AG04450 (cell line): Measurements from ENCODE around the gene PRKAA2. TPM values are rescaled to one million over a fixed set of nuclear protein-coding genes. Genes with fewer than 3 reads are reported as not detected.

Source experiments
- CTCF ChIA-PET: fragments of 300-600, 350-600 bp; formaldehyde crosslinking; extraction: SDS; loops from one replicate; lab custom pipeline; 2022; ENCODE audit warnings: antibody characterized with exemption, inconsistent platforms; lab: Charles Lee
- POLR2A ChIA-PET: fragments of 350-600 bp; formaldehyde crosslinking; extraction: SDS; loops from one replicate; lab custom pipeline; 2021; ENCODE audit warnings: antibody characterized with exemption, inconsistent platforms; lab: Yijun Ruan, JAX
- DNase-seq: peaks from one replicate; pipeline ENCODE4 v3.0.0-alpha.2; 2011; ENCODE audit warnings: low read depth, low spot score
- H3K27ac ChIP-seq: one replicate; pipeline ENCODE4 v1.5.1; 2012; ENCODE audit warnings: low read depth, low read length, control low read depth
- H3K27me3 ChIP-seq: one replicate; pipeline ENCODE4 v1.6.0; 2012; ENCODE audit warnings: low read length; ENCODE audit not compliant: control insufficient read depth, insufficient read depth
- H3K4me3 ChIP-seq: 2 replicates; pipeline ENCODE4 v1.5.1; 2011; ENCODE audit warnings: mild to moderate bottlenecking, low read depth, low read length, control low read depth
- H3K9me3 ChIP-seq: 2 replicates; pipeline ENCODE4 v1.5.1; 2012; ENCODE audit warnings: low read length; ENCODE audit not compliant: control insufficient read depth, insufficient read depth
- CTCF ChIP-seq: IDR thresholded peaks from 2 replicates; pipeline ENCODE4 v1.5.1; 2011; ENCODE audit warnings: low read depth, low read length, control low read depth, inconsistent platforms
- polyA plus RNA-seq: library from polyadenylated mRNA; depleted of rRNA; stranded (reverse); fragments of >200 nt; gene quantifications from 2 replicates; pipeline ENCODE4 v1.2.3, GENCODE V29; 2011

Gene PRKAA2
- polyA plus RNA-seq, 1 experiment, result 4.7 TPM

GRCh38 chr1:56710646-56711045 lies 65.5 kb downstream of the PRKAA2 start:
- POLR2A ChIA-PET, result interaction anchor here (0.6 kb wide), 1 partner anchor 729 kb away, joined by 4 read pairs; no protein-coding TSS in a partner anchor
- Histone ChIP-seq H3K27me3 (no peaks in the 10 kb centered on the region), H3K27ac (no peak overlapping the region), H3K4me3 (no peak overlapping the region), H3K9me3 (no peaks in the 10 kb centered on the region)
- CTCF ChIA-PET, result interaction anchor here (1.2 to 3.5 kb wide), 6 partner anchors 11 to 136 kb away, joined by 3 to 41 read pairs (median 24); no protein-coding TSS in a partner anchor
- peak; percentile 53 for DNase-seq
- no peak for TF ChIP-seq CTCF

GRCh38 chr1:56712150-56712549 lies 67.0 kb downstream of the PRKAA2 start:
- TF ChIP-seq CTCF, result no peak
- CTCF ChIA-PET, result no interaction called here
- H3K27ac ChIP-seq, result no peak overlapping the region
- no peak for DNase-seq
- POLR2A ChIA-PET, result no interaction called here
- no peaks in the 10 kb centered on the region for H3K9me3 ChIP-seq
- no peak overlapping the region for H3K4me3 ChIP-seq
- H3K27me3 ChIP-seq, result no peaks in the 10 kb centered on the region

DNA sequence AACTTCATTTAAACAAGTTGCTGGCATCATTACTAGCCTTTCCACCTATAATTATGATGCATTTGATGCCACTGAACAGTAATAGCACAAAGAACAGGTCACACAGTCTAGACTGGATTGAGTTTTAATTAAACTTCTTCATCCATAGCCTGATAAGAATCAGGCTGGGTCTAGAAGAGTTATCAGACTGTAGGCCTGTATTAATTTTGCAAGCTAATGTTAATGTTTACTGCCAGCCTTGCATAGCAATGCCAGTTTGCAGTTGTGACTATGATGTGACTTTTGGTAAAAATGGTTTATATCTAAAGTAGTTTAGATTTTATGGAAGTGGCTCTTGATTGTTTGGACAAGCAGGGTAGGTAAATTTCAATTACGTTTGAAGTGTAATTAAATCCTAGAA lies 68.0 kb downstream of the PRKAA2 start:
- Histone ChIP-seq H3K9me3 (no peaks in the 10 kb centered on the region), H3K4me3 (no peak overlapping the region), H3K27ac (no peak overlapping the region), H3K27me3 (no peaks in the 10 kb centered on the region)
- DNase-seq, result no peak
- TF ChIP-seq CTCF, result no peak
- ChIA-PET CTCF (interaction anchor here (0.7 kb wide), 1 partner anchor 129 kb away, joined by 3 read pairs; no protein-coding TSS in a partner anchor), POLR2A (no interaction called here)

DNA sequence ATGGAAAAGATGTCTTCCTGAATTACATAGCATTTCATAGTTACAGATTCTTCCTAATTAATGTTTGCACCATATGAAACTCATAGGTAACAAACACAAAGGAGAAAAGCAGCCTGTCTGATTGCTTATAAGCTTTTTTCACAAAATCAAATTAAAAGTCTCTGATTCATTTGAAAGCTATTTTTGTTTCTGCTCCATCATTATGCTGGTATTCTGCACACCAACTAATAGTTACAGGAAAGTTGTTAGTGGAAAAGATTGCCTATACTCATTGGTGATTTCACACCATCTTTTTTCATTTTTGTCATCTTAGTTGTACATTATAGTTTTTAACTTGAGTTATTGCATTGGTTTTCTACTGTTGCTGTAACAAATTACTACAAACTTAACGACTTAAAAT lies 70.0 kb downstream of the PRKAA2 start:
- no peak for TF ChIP-seq CTCF
- Histone ChIP-seq H3K27ac (no peak overlapping the region), H3K27me3 (no peaks in the 10 kb centered on the region), H3K9me3 (no peaks in the 10 kb centered on the region), H3K4me3 (no peak overlapping the region)
- ChIA-PET POLR2A (no interaction called here), CTCF (no interaction called here)
- DNase-seq, result no peak

- DNase-seq, result no peak
Measured at GRCh38 chr1:56719171-56719570, 74.1 kb downstream of the PRKAA2 start.

More at GRCh38 chr1:56719171-56719570, 74.1 kb downstream of the PRKAA2 start:
- POLR2A ChIA-PET, result no interaction called here
- no peak for TF ChIP-seq CTCF
- Histone ChIP-seq H3K27me3 (no peaks in the 10 kb centered on the region), H3K27ac (no peak overlapping the region), H3K4me3 (no peak overlapping the region), H3K9me3 (no peaks in the 10 kb centered on the region)
- CTCF ChIA-PET, result no interaction called here
